22Rv1 (cell line): ENCODE results near the gene USP24.

Experiments used
- H3K27ac ChIP-seq: fragments of 450-650 bp; 2 replicates; pipeline ENCODE4 v1.5.1; 2017
- ZFX ChIP-seq: fragments of 450-650 bp; IDR thresholded peaks from 2 replicates; pipeline ENCODE4 v1.6.1; 2017; ENCODE audit warnings: antibody characterized with exemption, borderline replicate concordance
- TF ChIP-seq, protein P1 (sequence below): fragments of 450-650 bp; IDR thresholded peaks from 2 replicates; pipeline ENCODE4 v1.5.1; 2017; ENCODE audit warnings: mild to moderate bottlenecking

The USP24 gene

DNA sequence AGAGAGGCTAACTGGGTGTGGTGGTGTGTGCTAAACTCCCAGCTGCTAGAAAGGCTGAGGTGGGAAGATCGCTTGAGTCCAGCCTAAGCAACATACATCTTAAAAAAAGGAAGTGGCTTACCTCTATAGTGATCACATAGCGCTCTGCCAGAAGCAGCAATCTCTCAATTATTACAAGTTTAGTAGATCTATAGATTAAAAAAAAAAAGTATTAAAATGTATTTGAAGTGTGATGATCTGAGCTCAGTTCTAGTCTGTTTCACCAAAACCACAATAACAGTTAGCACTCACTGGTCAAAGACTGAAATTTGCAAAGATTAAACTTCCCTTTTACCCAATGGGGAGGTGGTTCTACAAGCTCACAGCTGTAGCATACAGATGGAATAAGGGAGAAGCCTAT, 76.3 kb downstream of the USP24 start:
- H3K27ac ChIP-seq = no peak overlapping the region
- TF ChIP-seq ZFX = no peak
- TF ChIP-seq, protein P1, sequence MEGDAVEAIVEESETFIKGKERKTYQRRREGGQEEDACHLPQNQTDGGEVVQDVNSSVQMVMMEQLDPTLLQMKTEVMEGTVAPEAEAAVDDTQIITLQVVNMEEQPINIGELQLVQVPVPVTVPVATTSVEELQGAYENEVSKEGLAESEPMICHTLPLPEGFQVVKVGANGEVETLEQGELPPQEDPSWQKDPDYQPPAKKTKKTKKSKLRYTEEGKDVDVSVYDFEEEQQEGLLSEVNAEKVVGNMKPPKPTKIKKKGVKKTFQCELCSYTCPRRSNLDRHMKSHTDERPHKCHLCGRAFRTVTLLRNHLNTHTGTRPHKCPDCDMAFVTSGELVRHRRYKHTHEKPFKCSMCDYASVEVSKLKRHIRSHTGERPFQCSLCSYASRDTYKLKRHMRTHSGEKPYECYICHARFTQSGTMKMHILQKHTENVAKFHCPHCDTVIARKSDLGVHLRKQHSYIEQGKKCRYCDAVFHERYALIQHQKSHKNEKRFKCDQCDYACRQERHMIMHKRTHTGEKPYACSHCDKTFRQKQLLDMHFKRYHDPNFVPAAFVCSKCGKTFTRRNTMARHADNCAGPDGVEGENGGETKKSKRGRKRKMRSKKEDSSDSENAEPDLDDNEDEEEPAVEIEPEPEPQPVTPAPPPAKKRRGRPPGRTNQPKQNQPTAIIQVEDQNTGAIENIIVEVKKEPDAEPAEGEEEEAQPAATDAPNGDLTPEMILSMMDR = no peak

GRCh38 chr1:55134152-55134808, 80.9 kb downstream of the USP24 start:
- H3K27ac ChIP-seq = no peak overlapping the region
- no peak for TF ChIP-seq ZFX
- TF ChIP-seq, protein P1 = no peak

GRCh38 chr1:55131801-55132200, 83.4 kb downstream of the USP24 start:
- no peak overlapping the region for H3K27ac ChIP-seq
- TF ChIP-seq, protein P1 = no peak
- no peak for TF ChIP-seq ZFX

GRCh38 chr1:55131218-55131617, 83.9 kb downstream of the USP24 start:
- H3K27ac ChIP-seq = no peak overlapping the region
- TF ChIP-seq ZFX = no peak
- TF ChIP-seq, protein P1 = no peak

- H3K27ac ChIP-seq = no peak overlapping the region
These were observed 85.9 kb downstream of the USP24 start for GRCh38 chr1:55129194-55129728.

GRCh38 chr1:55128418-55128995, 86.7 kb downstream of the USP24 start:
- H3K27ac ChIP-seq = no peak overlapping the region
- TF ChIP-seq, protein P1 = no peak
- no peak for TF ChIP-seq ZFX

More at GRCh38 chr1:55129194-55129728, 85.9 kb downstream of the USP24 start:
- TF ChIP-seq, protein P1 = no peak
- no peak for TF ChIP-seq ZFX

DNA sequence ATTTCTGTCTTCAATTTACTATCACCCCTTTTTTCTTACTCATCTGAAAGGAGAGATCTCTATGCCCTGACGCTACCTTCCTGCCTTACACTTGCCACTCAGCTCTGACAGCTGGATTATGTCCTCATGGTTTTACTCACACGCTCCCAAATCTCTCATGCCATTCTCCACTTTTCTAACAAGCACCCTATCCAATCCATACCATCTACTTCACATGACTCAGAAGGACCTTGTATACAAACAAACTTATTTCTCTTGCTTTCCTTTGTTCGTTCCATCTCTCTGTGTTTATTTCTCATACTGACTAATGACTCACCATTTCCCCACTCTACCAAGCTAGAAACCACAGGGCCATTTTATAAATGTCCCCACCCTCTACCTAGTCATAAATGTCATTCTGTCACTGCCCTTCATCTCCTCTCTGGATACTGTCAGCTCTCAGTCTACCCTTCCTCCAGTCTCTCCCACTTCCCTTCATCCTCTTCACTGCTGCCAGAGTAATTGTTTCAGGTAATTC, 87.3 kb downstream of the USP24 start:
- H3K27ac ChIP-seq = no peak overlapping the region
- TF ChIP-seq, protein P1 = no peak
- TF ChIP-seq ZFX = no peak
